ENCODE data around the gene EGFL6.

Gene EGFL6

GRCh38 chrX:13620207-13620606 is 50.8 kb downstream of the EGFL6 start:
- TF ChIP-seq, protein P1, sequence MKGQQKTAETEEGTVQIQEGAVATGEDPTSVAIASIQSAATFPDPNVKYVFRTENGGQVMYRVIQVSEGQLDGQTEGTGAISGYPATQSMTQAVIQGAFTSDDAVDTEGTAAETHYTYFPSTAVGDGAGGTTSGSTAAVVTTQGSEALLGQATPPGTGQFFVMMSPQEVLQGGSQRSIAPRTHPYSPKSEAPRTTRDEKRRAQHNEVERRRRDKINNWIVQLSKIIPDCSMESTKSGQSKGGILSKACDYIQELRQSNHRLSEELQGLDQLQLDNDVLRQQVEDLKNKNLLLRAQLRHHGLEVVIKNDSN (IDR thresholded peaks at IDR 0.05), result no peak
- no peak for TF ChIP-seq TCF12 (IDR thresholded peaks at IDR 0.05; ENCODE audit: low read depth)

- TF ChIP-seq TAF1 (IDR thresholded peaks at IDR 0.05; ENCODE audit: low read depth) (no peak), REST (IDR thresholded peaks at IDR 0.05; ENCODE audit: low read depth) (no peak), EGR1 (IDR thresholded peaks at IDR 0.05) (no peak), RAD21 (IDR thresholded peaks at IDR 0.05; ENCODE audit: low read depth) (no peak), EP300 (IDR thresholded peaks at IDR 0.05; ENCODE audit: borderline replicate concordance) (no peak), TCF12 (IDR thresholded peaks at IDR 0.05; ENCODE audit: low read depth) (no peak), TEAD4 (IDR thresholded peaks at IDR 0.05) (no peak), CREB1 (IDR thresholded peaks at IDR 0.05; ENCODE audit: low read depth) (no peak), ZBTB7A (IDR thresholded peaks at IDR 0.05; ENCODE audit: low read depth) (no peak), NFIC (IDR thresholded peaks at IDR 0.05) (no peak), CEBPB (IDR thresholded peaks at IDR 0.05) (no peak)
- TF ChIP-seq, protein P2, sequence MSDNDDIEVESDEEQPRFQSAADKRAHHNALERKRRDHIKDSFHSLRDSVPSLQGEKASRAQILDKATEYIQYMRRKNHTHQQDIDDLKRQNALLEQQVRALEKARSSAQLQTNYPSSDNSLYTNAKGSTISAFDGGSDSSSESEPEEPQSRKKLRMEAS (IDR thresholded peaks at IDR 0.05), result no peak
Observed at GRCh38 chrX:13622401-13622964, 53.1 kb downstream of the EGFL6 start.

DNA sequence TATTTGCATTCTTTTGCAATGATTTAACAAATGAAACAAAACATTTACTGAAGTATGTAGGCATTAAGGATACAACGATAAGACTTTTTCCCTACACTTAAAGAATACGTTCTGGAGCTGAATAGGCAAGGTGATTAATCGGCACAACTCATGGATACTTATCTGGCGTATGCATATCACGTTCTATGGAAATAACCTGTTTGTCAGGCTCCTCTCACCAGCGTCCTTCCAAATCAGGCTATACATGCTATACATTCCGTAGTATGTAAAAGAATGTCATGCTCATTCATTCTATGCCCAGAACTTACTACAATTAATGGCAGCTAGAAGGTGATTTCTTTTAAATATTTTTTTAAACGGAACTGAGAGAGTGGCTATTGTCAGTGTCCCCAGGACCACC is 57.9 kb downstream of the EGFL6 start:
- no peak for TF ChIP-seq REST (IDR thresholded peaks at IDR 0.05; ENCODE audit: low read depth)
- no peak for TF ChIP-seq TAF1 (IDR thresholded peaks at IDR 0.05; ENCODE audit: low read depth)
- no peak for TF ChIP-seq CEBPB (IDR thresholded peaks at IDR 0.05)
- TF ChIP-seq, protein P2 (IDR thresholded peaks at IDR 0.05), result no peak
- TF ChIP-seq ZBTB7A (IDR thresholded peaks at IDR 0.05; ENCODE audit: low read depth), result no peak
- no peak for TF ChIP-seq FOXM1 (IDR thresholded peaks at IDR 0.05; ENCODE audit: borderline replicate concordance, low read depth)
- no peak for TF ChIP-seq CREB1 (IDR thresholded peaks at IDR 0.05; ENCODE audit: low read depth)
- TF ChIP-seq TCF12 (IDR thresholded peaks at IDR 0.05; ENCODE audit: low read depth), result no peak
- no peak for TF ChIP-seq NFIC (IDR thresholded peaks at IDR 0.05)
- TF ChIP-seq RAD21 (IDR thresholded peaks at IDR 0.05; ENCODE audit: low read depth), result no peak
- TF ChIP-seq, protein P1 (IDR thresholded peaks at IDR 0.05), result no peak
- no peak for TF ChIP-seq TEAD4 (IDR thresholded peaks at IDR 0.05)
- no peak for TF ChIP-seq EGR1 (IDR thresholded peaks at IDR 0.05)
- no peak for TF ChIP-seq EP300 (IDR thresholded peaks at IDR 0.05; ENCODE audit: borderline replicate concordance)
- TF ChIP-seq YY1 (IDR thresholded peaks at IDR 0.05; ENCODE audit: low read depth), result no peak

DNA sequence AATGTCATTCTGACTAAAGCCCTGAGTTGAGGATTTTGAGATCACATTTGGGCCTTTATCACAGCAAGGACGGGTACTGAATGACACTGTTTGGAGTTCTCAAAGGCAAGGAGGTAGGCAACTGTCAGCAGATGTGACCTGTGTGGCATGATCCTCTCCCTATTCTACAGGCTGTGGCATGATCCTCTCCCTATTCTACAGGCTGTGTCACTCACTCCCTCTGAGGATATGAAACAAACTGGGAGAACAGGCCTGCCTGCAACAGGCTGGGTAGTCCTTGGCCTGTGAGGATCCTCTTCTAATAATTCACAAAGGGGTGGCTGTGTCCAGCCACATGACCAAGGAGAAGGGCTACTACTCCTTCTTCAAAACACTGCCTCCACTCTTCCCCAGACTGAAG is 68.6 kb downstream of the EGFL6 start:
- TF ChIP-seq, protein P2 (IDR thresholded peaks at IDR 0.05), result no peak
- TF ChIP-seq TEAD4 (IDR thresholded peaks at IDR 0.05), result no peak

GRCh38 chrX:13638826-13639225 is 69.4 kb downstream of the EGFL6 start:
- TF ChIP-seq ZBTB7A (IDR thresholded peaks at IDR 0.05; ENCODE audit: low read depth) (no peak), TEAD4 (IDR thresholded peaks at IDR 0.05) (no peak), EP300 (IDR thresholded peaks at IDR 0.05; ENCODE audit: borderline replicate concordance) (no peak), FOXM1 (IDR thresholded peaks at IDR 0.05; ENCODE audit: borderline replicate concordance, low read depth) (no peak), RAD21 (IDR thresholded peaks at IDR 0.05; ENCODE audit: low read depth) (no peak), CREB1 (IDR thresholded peaks at IDR 0.05; ENCODE audit: low read depth) (no peak), REST (IDR thresholded peaks at IDR 0.05; ENCODE audit: low read depth) (no peak), YY1 (IDR thresholded peaks at IDR 0.05; ENCODE audit: low read depth) (no peak), EGR1 (IDR thresholded peaks at IDR 0.05) (no peak), TAF1 (IDR thresholded peaks at IDR 0.05; ENCODE audit: low read depth) (no peak), TCF12 (IDR thresholded peaks at IDR 0.05; ENCODE audit: low read depth) (no peak), CEBPB (IDR thresholded peaks at IDR 0.05) (no peak)
- TF ChIP-seq, protein P1 (IDR thresholded peaks at IDR 0.05), result no peak
- TF ChIP-seq, protein P2 (IDR thresholded peaks at IDR 0.05), result no peak

Measured in Ishikawa (cell line).